HCEC 1CT (cell line): ENCODE results near the gene ANKK1.
A peak's percentile ranks its signal among the peaks of the same experiment; 100 is the strongest.

Source experiments
- DNase-seq: peaks from one replicate; pipeline ENCODE4 v3.0.0-alpha.2; 2017

The ANKK1 gene

GRCh38 chr11:113387605-113388211 lies at the start of gene ANKK1:
ANKK1 (plus strand) TSS chr11:113387779; CDS start chr11:113387885, 106 bp downstream.
- no peak for DNase-seq

GRCh38 chr11:113338730-113339129 lies 48.8 kb upstream of the ANKK1 start:
- DNase-seq, result no peak

GRCh38 chr11:113339929-113340589 lies 47.5 kb upstream of the ANKK1 start:
- no peak for DNase-seq

- DNase-seq, result no peak
These were observed 46.0 kb upstream of the ANKK1 start for GRCh38 chr11:113341388-113342165.

- no peak for DNase-seq
These were observed 41.6 kb upstream of the ANKK1 start for GRCh38 chr11:113345978-113346377.

GRCh38 chr11:113349528-113349927 lies 38.1 kb upstream of the ANKK1 start:
- DNase-seq, result no peak

- no peak for DNase-seq
These were observed 37.1 kb upstream of the ANKK1 start for GRCh38 chr11:113350336-113351067.

- DNase-seq, result no peak
These were observed 36.5 kb upstream of the ANKK1 start for GRCh38 chr11:113351068-113351450.

- DNase-seq, result no peak
These were observed 36.1 kb upstream of the ANKK1 start for GRCh38 chr11:113351480-113351879.

GRCh38 chr11:113356203-113356602 lies 31.4 kb upstream of the ANKK1 start:
- no peak for DNase-seq

- DNase-seq, result no peak
These were observed 24.2 kb upstream of the ANKK1 start for GRCh38 chr11:113363406-113363805.

- DNase-seq, result no peak
These were observed 23.5 kb upstream of the ANKK1 start for GRCh38 chr11:113363996-113364641.

GRCh38 chr11:113365895-113366294 lies 21.7 kb upstream of the ANKK1 start:
- no peak for DNase-seq

GRCh38 chr11:113369411-113369810 lies 18.2 kb upstream of the ANKK1 start:
- DNase-seq, result no peak

GRCh38 chr11:113370634-113371033 lies 16.9 kb upstream of the ANKK1 start:
- no peak for DNase-seq

- DNase-seq, result peak; percentile 8
These were observed 15.3 kb upstream of the ANKK1 start for GRCh38 chr11:113372309-113372708.

- peak; percentile 60 for DNase-seq
These were observed 14.3 kb upstream of the ANKK1 start for GRCh38 chr11:113373306-113373705.

- no peak for DNase-seq
These were observed 13.5 kb upstream of the ANKK1 start for GRCh38 chr11:113373981-113374560.

GRCh38 chr11:113375402-113375801 lies 12.2 kb upstream of the ANKK1 start:
- no peak for DNase-seq

GRCh38 chr11:113376156-113376555 lies 11.4 kb upstream of the ANKK1 start:
- DNase-seq, result peak; percentile 3

GRCh38 chr11:113377681-113378412 lies 9.7 kb upstream of the ANKK1 start:
- no peak for DNase-seq

- no peak for DNase-seq
These were observed 8.9 kb upstream of the ANKK1 start for GRCh38 chr11:113378692-113379091.
